LoVo (cell line): ENCODE results near the gene KRT25.

Experiments
- DNase-seq: peaks from one replicate; pipeline ENCODE4 v3.0.0-alpha.2; 2016; ENCODE audit warnings: low spot score

KRT25 gene, protein sequence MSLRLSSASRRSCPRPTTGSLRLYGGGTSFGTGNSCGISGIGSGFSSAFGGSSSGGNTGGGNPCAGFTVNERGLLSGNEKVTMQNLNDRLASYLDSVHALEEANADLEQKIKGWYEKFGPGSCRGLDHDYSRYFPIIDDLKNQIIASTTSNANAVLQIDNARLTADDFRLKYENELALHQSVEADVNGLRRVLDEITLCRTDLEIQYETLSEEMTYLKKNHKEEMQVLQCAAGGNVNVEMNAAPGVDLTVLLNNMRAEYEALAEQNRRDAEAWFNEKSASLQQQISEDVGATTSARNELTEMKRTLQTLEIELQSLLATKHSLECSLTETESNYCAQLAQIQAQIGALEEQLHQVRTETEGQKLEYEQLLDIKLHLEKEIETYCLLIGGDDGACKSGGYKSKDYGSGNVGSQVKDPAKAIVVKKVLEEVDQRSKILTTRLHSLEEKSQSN

DNA sequence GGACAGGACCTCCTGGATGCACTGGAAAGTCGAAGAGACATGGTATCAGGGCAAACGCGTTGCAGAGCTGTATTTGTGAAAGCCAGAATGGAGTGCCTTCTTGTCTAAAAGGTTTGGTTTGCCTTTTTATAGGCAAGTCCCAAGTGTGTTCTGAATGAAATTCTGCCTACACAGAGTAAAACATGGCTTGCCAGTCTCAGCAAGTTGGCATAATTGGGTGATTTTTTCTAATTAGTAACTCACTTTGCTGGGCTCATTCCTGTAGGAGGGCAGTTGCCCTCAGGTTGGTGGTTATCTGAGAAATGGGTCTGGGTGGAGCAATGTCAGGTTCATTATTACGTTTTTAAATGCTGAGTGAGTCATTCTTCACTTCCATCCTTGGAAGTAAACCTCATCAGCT, at the start of gene KRT25:
Gene KRT25 (minus strand): TSS at position 101 of the 400 bp plus-strand sequence. CDS start 60 bp downstream, at position 41.
- no peak for DNase-seq

DNA sequence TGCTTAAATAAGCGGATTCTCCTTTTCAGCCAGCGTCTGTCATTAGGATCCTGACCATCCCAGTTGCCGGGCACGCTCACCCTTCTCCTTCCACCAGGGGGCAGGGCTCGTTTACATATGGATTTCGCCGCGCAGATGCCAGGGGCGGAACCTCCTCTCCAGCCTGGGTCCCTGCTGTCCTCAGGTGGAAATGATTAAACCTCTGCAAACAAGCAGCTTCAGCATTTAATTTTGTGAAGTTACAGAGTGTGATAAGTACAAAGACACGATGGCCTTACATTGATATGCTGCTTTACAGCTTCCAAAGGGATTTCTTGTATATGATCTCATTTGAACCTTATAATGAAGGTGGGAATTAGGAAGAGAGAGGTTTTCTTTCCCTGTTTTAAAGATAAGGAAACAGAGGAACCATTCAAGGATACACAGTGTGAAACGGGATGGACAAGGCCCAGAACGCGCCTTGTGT, 48.5 kb upstream of the KRT25 start:
- peak; percentile 89 for DNase-seq

DNA sequence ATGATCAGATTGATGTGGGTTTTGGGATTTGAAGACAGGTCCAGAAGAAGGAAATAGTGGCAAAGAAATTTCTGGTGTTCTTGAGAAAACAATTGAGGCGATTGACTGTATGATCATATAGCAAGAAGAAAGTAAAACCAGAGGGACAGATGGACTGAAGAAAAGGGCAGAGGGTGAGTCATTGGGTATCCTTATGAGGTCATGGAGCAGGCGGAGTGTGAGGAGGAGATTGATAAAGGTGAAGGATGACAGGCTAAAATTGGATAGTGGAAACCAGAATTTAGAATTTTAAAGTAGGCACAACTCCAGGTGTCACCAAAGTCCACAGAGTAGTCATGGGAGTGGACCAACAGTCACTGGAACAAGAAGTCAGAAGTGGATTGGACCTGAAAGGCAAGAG, 46.0 kb upstream of the KRT25 start:
- DNase-seq = no peak

DNA sequence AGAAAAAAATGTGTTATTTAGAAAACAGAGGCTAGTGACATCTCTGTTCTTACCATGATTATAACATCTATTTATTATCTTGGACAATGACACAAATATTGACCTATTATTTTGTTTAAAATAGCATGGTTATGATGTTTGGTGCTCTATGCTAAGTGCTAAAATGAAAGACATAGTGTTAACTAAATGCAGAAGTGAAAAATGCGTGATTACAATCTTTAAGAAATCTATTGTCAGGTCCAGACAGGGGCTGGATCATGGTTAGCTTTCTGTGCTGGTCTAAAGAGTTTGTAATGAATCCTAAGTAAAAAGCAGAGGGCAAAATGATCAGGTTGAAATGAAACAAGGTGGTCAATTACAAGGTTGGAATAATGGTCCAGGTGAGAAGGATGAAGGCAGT, 45.2 kb upstream of the KRT25 start:
- DNase-seq = no peak

DNA sequence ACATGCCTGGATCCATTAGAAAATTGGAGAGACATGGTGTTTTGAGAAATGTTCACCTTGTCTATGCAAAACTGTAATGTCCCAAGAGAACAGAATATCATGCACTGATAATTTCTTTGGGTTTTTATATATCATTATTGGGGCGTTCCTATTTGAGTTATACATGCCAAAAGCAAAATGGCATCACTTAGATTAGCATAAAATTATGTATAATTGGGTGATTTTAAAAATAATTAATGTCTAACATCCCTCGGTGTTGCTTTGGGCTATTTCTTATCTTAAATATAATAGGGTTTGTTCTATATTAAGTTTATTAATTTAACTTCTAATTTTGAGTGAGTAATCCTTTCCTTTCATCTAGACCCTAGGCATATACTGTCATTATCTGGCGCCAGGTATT, 44.7 kb upstream of the KRT25 start, which contains the start of gene KRT28:
Gene KRT28 (minus strand): TSS at position 101 of the 400 bp plus-strand sequence. CDS start 66 bp downstream, at position 35.
- DNase-seq = no peak

DNA sequence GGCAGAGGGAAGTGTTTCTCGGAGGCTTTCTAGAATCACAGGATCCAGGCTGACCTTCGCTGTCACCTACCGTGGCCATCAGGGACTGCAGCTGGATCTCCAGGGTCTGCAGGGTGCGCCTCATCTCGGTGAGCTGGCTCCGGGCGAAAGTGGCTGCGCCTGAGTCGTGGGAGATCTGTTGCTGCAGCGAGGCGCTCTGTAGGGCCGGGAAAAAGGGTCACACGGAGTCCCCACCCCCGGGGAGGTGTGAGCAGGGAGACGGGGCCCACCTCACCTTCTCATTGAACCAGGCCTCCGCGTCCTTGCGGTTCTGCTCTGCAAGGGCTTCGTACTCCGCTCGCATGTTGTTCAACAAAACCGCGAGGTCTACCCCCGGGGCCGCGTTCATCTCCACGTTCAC, 41.7 kb upstream of the KRT25 start:
- DNase-seq = no peak

DNA sequence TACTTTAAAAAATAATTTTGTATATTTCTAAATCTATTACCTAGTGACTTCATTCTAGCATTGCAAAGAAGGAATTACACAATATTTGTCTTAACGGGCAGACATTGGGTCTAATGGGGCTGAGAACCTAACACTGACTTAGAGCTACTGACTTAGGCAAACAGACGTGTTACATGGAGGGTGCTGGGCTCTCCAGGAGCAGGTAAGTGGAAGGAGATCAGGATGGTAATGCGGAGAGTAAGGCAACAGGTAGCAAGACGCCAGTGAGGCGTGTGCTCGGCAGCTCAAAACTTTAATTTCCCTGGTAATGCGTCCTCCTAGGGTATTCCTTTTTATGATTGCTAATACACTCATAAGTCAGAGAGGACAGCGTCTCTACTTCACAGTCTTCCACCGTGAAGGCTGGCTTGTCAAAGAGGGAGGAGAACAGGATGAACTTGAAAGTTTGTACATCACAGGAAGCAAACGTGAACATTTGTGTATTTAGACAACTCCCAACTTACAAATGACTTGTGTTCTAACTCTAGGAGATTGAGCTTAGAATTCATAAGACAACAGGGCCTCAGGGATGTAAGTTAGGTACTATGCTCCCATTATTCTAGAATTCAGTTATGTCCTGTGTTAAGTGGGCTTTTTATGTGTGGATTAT, 40.0 kb upstream of the KRT25 start:
- no peak for DNase-seq

DNA sequence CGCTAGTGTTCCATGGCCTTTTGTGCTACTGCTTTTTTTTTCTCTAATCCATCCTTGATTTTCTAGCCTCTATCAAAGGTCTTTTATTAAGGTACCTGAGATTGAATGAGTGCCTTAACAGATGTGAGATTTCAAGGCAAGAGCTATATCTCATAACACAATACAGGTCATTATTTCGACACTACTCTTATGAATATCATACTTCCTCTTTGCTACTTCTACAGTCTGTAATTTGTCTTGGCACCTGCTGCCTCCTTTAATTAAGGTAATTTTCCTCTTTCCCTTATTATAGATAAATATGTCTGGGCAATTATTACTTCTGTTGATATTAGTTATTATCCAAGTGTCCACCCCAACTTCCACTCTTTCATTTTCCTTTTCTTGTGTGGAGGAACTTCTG, 39.3 kb upstream of the KRT25 start:
- no peak for DNase-seq

DNA sequence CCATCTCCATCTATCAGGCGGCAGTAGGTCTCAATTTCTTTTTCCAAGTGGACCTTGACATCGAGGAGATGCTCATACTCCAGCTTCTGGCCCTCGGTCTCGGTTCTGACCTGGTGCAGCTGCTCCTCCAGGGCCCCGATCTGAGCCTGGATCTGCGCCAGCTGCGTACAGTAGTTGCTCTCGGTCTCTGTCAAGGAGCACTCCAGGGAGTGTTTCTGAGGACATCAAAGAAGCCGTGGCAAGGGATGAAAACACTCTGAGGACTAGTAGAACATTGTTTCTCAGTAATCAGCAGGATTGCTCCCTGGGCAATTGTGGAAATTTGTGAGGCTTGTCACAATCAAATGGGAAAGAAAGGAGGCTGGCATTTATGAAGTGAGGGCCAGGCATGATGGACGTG, 38.7 kb upstream of the KRT25 start:
- no peak for DNase-seq

DNA sequence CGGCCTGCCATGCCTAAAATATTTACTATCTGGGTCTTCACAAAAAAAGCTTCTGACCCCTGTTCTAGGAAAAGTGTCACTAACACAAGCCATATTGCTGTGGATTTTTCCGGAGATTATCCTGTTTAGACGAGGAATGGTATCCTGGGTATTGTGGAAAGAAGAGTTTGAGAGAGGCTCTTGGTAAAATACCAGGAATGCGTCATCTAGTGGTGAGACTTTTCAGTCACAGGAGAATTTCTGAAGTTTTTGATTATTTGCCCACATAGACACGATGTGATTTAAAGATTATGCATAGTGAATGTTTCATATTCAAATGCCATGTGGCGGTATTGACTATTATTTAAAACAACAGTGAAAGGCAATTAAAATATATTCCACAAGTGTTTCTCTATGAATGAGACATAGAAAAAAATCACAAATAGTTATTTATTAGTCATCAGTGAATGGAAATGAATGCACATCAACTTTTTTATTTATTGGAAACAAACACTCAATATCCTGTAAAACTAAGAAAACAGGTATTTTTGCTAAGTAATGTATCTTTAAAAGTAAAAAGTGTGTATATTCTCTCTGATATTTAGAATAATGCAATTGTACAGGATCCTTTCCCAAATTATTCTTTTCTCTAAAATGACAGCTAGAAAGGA, 36.8 kb upstream of the KRT25 start:
- DNase-seq = no peak

DNA sequence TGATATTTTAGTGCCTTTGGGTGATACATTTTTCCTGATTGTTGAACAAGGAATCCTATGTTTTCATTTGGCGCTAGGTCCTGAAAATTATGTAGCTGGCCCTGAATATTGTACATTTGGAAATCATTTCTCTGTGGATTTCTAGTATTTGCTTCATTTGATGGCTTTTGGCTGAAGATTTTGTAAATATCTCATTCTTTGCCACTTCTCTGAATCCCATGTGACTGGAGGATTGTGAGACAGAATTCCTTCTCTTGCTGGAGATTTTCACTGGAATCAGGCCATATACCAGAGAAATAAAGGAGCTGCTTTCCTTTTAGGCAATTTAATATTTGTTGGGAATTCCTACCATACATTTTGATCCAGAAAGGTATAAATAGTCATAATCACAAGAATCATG, 36.0 kb upstream of the KRT25 start:
- DNase-seq = no peak

DNA sequence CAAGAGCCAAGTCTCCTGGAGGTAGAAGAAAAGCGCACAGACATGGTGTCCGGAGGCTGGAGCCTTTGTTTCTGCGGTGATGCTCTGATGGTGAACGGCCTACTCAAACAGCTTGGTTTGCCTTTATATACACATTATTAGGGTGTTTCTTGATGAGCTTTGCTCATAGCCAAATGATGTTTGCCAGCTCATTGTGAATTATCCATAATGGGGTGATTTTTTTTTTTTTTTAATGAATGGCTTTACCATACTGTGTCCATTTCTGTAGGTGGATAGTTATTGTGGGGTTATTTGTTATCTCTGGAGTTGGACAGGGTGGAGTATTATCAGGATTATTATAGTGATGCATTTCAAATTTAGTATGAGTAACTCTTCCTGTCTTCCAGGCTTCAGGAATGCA, 27.3 kb upstream of the KRT25 start, which contains the start of gene KRT27:
Gene KRT27 (minus strand): TSS at position 101 of the 400 bp plus-strand sequence. CDS start 57 bp downstream, at position 44.
- DNase-seq = no peak

DNA sequence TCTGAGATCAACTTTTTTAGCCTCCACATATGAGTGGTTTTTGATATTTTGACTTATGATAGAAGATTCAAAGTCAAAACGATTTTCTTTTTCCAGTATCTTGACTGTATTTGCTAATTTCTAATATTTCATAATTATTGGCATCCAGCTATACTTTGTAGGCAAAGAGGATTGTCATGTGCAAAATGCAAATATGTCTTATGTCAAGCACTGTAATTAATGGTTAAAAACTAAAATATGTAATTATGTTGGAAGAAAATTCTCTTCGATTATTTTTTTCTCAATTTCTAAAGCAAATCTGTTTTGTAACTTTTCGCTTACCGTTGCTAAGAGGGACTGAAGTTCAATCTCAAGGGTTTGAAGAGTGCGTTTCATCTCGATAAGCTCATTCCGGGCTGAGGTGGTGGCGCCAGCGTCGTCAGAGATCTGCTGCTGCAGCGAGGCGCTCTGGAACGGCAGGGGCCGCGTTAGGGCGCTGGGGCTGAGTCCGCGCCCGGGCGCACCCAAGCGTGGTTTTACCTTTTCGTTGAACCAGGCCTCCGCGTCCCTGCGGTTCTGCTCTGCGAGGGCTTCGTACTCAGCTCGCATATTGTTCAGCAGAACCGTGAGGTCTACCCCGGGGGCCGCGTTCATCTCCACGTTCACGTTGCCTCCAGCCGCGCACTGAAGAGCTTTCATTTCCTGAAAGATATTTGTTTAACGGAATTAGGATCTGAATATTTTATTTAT, 24.2 kb upstream of the KRT25 start:
- no peak for DNase-seq

DNA sequence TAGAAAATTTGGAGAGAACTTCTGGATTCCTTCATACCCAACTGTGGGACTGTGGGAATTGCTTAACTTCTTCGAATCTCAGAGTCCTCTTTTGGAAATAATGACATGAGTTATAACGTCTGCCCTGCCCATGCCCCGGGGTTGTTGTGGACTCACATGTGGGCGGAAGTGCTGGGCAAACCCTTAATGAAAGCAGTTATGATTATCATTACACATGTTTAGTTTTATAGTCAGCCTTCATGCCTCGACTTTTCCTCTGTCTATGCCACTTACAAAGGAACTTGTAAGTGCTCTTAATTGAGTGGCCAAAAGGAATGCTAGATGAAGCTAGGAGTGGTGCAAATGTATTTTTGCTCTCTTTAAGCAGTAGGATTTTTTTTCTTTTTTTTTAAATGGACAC, 23.3 kb upstream of the KRT25 start:
- no peak for DNase-seq

DNA sequence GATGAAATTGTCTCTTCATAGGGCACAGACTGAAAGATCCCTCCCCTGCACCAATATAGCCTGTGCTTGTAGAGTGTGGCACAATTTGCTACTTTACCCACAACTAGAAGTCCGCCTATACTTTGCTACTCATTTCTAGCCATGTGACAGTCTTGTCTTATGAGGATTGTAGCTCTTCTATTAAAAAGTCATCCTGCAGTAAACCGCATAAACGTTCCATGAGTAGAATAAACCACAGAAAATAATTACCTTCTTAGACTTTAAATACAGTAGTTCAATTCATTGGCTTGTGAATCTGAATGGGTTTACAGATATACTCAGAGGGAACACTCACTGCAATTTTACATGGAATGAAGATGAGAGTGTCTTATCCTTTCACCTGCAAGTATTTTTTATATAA, 22.8 kb upstream of the KRT25 start:
- no peak for DNase-seq

DNA sequence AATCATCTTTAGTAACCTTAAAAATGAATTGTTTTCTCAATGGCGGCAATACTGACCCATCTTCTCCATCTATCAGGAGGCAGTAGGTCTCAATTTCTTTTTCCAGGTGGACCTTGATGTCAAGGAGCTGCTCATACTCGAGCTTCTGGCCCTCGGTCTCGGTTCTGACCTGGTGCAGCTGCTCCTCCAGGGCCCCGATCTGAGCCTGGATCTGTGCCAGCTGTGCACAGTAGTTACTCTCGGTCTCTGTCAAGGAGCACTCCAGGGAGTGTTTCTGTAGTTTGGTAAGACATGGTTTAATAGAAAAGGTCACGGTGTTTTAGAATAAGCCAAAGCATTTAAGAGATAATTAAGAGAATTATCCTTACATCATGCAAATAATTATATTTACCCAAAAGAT, 22.3 kb upstream of the KRT25 start:
- DNase-seq = no peak

DNA sequence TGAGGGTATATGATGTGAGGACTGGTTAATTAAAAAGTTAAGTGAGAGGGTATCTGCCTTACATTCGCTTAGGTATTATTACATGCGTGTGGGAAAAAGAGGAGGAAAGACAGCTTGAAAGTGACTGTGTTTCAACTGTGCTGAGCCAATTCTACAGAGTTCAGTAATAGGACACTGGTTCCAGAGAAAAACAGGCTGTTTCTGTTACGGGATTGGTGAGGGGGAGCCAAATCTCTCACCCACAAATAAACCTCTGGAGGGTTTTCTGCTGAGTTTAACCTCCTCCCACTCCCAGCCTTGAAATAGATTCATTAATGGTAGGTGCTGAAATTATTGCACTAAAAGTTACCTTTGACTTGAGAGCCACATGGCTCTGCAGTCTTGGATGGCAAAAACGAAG, 20.8 kb upstream of the KRT25 start:
- DNase-seq = no peak

DNA sequence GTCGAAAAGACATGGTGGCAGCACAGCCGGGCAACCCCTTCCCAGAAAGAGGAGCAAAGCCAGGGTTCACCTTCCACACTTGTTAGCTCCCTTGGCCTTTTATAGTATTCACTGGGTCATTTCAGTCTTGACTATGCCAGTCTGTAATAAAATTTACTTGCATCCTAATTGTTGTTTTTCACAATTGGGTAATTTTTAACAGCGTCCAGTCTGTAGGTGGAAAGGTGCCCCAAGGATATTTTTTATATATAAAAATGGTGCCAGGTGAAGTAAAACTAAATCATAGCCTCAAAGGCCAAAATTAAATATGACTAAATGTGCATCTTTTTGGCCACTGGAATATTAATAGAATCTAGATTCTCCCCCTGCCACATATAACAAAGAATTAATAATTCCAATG, 17.0 kb upstream of the KRT25 start, which contains the start of gene KRT26:
Gene KRT26 (minus strand): TSS at position 101 of the 400 bp plus-strand sequence. CDS start 88 bp downstream, at position 13.
- no peak for DNase-seq

DNA sequence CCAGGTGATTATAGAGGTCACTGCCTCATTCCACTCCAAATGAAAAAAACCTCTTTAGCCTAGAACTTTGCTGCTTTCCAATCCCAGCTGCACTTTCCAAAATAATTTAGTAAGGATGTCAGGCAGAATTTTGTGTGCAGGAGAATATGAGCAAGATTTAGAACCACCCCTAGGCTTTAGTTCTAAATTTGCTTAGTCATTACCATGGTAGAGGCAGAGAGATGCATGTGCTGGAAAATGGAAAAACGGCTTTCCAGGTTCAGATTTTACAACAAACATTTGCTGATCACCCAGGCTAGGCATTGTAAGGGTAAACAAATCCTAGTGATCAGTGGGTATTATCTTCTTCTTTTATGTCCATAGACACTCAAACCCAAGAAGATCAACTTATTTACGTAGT, 10.5 kb upstream of the KRT25 start:
- DNase-seq = no peak

DNA sequence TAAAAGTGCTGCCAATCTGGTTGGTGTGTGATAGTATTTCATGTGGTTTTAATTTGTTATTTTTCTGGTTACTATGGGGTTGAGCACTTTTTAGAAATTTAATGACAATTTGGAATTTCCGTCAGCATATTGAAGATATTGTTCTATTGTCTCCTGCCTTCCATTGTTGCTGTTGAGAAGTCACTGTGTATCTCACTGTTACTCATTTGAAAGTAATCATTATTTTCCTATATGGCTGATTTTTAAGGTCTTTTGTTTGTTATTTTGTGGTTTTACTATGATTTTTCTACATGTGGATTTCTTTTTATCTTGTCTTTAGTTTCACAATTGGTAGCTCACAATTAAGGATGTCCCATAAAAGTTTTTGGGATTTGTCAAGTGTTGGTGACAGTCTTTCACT, 8.6 kb upstream of the KRT25 start:
- no peak for DNase-seq

DNA sequence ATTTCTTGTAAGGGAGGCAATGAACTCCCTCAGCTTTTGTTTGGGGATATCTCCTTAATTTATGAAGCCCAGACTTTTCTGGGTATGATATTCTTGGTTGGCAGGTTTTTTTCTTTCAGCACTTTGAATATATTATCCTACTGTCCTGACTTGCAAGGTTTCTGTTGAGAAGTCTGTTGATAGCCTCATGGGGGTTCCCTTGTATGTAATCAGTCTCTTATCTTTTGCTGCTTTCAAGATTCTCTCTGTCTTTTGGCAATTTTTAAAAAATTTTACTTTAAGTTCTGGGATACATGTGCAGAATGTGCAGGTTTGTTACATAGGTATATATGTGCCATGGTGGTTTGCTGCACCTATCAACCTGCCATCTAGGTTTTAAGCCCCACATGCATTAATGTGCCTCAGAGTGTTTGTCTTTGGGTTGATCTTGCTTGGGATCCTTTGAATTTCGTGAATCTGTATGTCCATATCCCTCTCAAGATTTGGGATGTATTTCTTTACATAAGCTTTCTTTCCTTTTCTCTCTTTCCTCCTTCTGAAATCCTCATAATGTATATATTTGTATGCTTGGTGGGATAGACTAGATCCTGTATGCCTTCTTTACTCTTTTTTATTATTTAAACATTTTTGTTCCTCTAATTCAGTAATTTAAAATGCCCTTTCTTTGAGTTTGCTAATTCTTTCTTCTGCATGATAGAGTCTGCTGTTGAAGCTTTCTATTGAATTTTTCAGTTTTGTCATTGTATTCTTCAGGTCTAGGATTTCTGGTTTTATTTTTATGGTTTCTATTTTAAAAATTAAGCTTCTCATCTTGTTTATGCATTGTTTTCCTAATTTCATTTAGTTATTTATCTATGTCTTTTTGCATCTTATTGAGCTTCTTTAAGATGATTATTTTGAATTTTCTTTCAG, 5.2 kb upstream of the KRT25 start:
- DNase-seq = no peak
